ENCODE measurements around the gene HLA-DMA. TPM values are rescaled to one million over a fixed set of nuclear protein-coding genes. Genes with fewer than 3 reads are reported as not detected.

HLA-DMA gene
- total RNA-seq, 1 donor from 2014 or later = 5.2 TPM

GRCh38 chr6:32920715-32921114 lies 32.2 kb downstream of the HLA-DMA start:
- Histone ChIP-seq H3K27me3 (ENCODE audit: insufficient read depth, low read length) (peaks cover 9% of the 10 kb centered on the region), H3K36me3 (ENCODE audit: insufficient read depth, low read length) (no peaks in the 10 kb centered on the region), H3K4me3 (ENCODE audit: insufficient read depth, low read depth, low read length) (no peak overlapping the region), H2AFZ (ENCODE audit: low read depth, low read length) (no peak overlapping the region), H3K79me2 (ENCODE audit: insufficient read depth, low read length) (no peaks in the 10 kb centered on the region), H3K4me1 (ENCODE audit: insufficient read depth, low read length) (no peaks in the 10 kb centered on the region), H3K9me3 (ENCODE audit: insufficient read depth, low read depth, low read length) (no peaks in the 10 kb centered on the region), H3K9ac (ENCODE audit: low read length) (no peak overlapping the region), H3K4me2 (ENCODE audit: low read length) (no peak overlapping the region), H3K27ac (ENCODE audit: low read depth, low read length) (no peak overlapping the region), H4K20me1 (ENCODE audit: insufficient read depth, low read length) (no peaks in the 10 kb centered on the region)
- Mint-ChIP-seq H3K4me3 (ENCODE audit: unreplicated experiment) (no peak overlapping the region), H3K4me1 (ENCODE audit: low read depth, unreplicated experiment) (no peaks in the 10 kb centered on the region), H3K27me3 (ENCODE audit: low read depth, unreplicated experiment) (peaks cover 10% of the 10 kb centered on the region), H3K36me3 (ENCODE audit: low read depth, unreplicated experiment) (no peaks in the 10 kb centered on the region), H3K9me3 (ENCODE audit: unreplicated experiment) (no peaks in the 10 kb centered on the region), H3K27ac (ENCODE audit: unreplicated experiment) (no peak overlapping the region)
- FAIRE-seq (no peak), DNase-seq (ENCODE audit: low read depth) (no peak)
- no peak for TF ChIP-seq EZH2 (IDR thresholded peaks at IDR 0.05; ENCODE audit: insufficient read depth, low read length)
- TF ChIP-seq CTCF (IDR thresholded peaks at IDR 0.05; ENCODE audit: insufficient read depth, low read depth, low read length) = no peak

GRCh38 chr6:32912951-32913350 lies 39.9 kb downstream of the HLA-DMA start:
- no peak overlapping the region for H3K9ac ChIP-seq (ENCODE audit: low read length)
- no peak overlapping the region for H3K4me3 Mint-ChIP-seq (ENCODE audit: unreplicated experiment)
- H3K27me3 ChIP-seq (ENCODE audit: insufficient read depth, low read length) = peaks cover 9% of the 10 kb centered on the region
- no peak for TF ChIP-seq CTCF (IDR thresholded peaks at IDR 0.05; ENCODE audit: insufficient read depth, low read depth, low read length)
- no peak for TF ChIP-seq EZH2 (IDR thresholded peaks at IDR 0.05; ENCODE audit: insufficient read depth, low read length)
- H3K36me3 ChIP-seq (ENCODE audit: insufficient read depth, low read length) = no peaks in the 10 kb centered on the region
- no peaks in the 10 kb centered on the region for H3K9me3 ChIP-seq (ENCODE audit: insufficient read depth, low read depth, low read length)
- H3K27ac Mint-ChIP-seq (ENCODE audit: unreplicated experiment) = no peak overlapping the region
- no peak overlapping the region for H2AFZ ChIP-seq (ENCODE audit: low read depth, low read length)
- DNase-seq (ENCODE audit: low read depth) (no peak), FAIRE-seq (no peak)
- H3K27ac ChIP-seq (ENCODE audit: low read depth, low read length) = no peak overlapping the region
- H3K4me2 ChIP-seq (ENCODE audit: low read length) = no peak overlapping the region
- peaks cover 25% of the 10 kb centered on the region for H3K27me3 Mint-ChIP-seq (ENCODE audit: low read depth, unreplicated experiment)
- H3K9me3 Mint-ChIP-seq (ENCODE audit: unreplicated experiment) = no peaks in the 10 kb centered on the region
- H3K4me3 ChIP-seq (ENCODE audit: insufficient read depth, low read depth, low read length) = no peak overlapping the region
- no peaks in the 10 kb centered on the region for H4K20me1 ChIP-seq (ENCODE audit: insufficient read depth, low read length)
- H3K4me1 ChIP-seq (ENCODE audit: insufficient read depth, low read length) = no peaks in the 10 kb centered on the region
- H3K36me3 Mint-ChIP-seq (ENCODE audit: low read depth, unreplicated experiment) = no peaks in the 10 kb centered on the region
- no peaks in the 10 kb centered on the region for H3K4me1 Mint-ChIP-seq (ENCODE audit: low read depth, unreplicated experiment)
- H3K79me2 ChIP-seq (ENCODE audit: insufficient read depth, low read length) = no peaks in the 10 kb centered on the region

- Histone ChIP-seq H3K4me2 (ENCODE audit: low read length) (no peak overlapping the region), H3K27me3 (ENCODE audit: insufficient read depth, low read length) (peaks cover 3% of the 10 kb centered on the region), H2AFZ (ENCODE audit: low read depth, low read length) (no peak overlapping the region), H4K20me1 (ENCODE audit: insufficient read depth, low read length) (no peaks in the 10 kb centered on the region), H3K36me3 (ENCODE audit: insufficient read depth, low read length) (no peaks in the 10 kb centered on the region), H3K9ac (ENCODE audit: low read length) (no peak overlapping the region), H3K9me3 (ENCODE audit: insufficient read depth, low read depth, low read length) (no peaks in the 10 kb centered on the region), H3K4me3 (ENCODE audit: insufficient read depth, low read depth, low read length) (no peak overlapping the region), H3K27ac (ENCODE audit: low read depth, low read length) (no peak overlapping the region), H3K4me1 (ENCODE audit: insufficient read depth, low read length) (no peaks in the 10 kb centered on the region), H3K79me2 (ENCODE audit: insufficient read depth, low read length) (no peaks in the 10 kb centered on the region)
- Mint-ChIP-seq H3K36me3 (ENCODE audit: low read depth, unreplicated experiment) (no peaks in the 10 kb centered on the region), H3K4me1 (ENCODE audit: low read depth, unreplicated experiment) (peaks cover 7% of the 10 kb centered on the region), H3K9me3 (ENCODE audit: unreplicated experiment) (no peaks in the 10 kb centered on the region), H3K27me3 (ENCODE audit: low read depth, unreplicated experiment) (peaks cover 17% of the 10 kb centered on the region), H3K4me3 (ENCODE audit: unreplicated experiment) (no peak overlapping the region), H3K27ac (ENCODE audit: unreplicated experiment) (no peak overlapping the region)
- DNase-seq (ENCODE audit: low read depth) = no peak
- TF ChIP-seq EZH2 (IDR thresholded peaks at IDR 0.05; ENCODE audit: insufficient read depth, low read length) (no peak), CTCF (IDR thresholded peaks at IDR 0.05; ENCODE audit: insufficient read depth, low read depth, low read length) (no peak)
- no peak for FAIRE-seq
These were observed 44.0 kb downstream of the HLA-DMA start for GRCh38 chr6:32908897-32909296.

Measured in astrocyte (in vitro differentiated cells and primary cell).